ENCODE measurements around the gene KCNJ6.

- TF ChIP-seq, protein P1, sequence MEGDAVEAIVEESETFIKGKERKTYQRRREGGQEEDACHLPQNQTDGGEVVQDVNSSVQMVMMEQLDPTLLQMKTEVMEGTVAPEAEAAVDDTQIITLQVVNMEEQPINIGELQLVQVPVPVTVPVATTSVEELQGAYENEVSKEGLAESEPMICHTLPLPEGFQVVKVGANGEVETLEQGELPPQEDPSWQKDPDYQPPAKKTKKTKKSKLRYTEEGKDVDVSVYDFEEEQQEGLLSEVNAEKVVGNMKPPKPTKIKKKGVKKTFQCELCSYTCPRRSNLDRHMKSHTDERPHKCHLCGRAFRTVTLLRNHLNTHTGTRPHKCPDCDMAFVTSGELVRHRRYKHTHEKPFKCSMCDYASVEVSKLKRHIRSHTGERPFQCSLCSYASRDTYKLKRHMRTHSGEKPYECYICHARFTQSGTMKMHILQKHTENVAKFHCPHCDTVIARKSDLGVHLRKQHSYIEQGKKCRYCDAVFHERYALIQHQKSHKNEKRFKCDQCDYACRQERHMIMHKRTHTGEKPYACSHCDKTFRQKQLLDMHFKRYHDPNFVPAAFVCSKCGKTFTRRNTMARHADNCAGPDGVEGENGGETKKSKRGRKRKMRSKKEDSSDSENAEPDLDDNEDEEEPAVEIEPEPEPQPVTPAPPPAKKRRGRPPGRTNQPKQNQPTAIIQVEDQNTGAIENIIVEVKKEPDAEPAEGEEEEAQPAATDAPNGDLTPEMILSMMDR (IDR thresholded peaks at IDR 0.05; ENCODE audit: low read depth, low read length): no peak
- TF ChIP-seq POLR2A (IDR thresholded peaks at IDR 0.05; ENCODE audit: extremely low read depth, insufficient read length) (no peak), MYC (IDR thresholded peaks at IDR 0.05; ENCODE audit: low read depth, low read length) (no peak), MAX (IDR thresholded peaks at IDR 0.05; ENCODE audit: low read depth, low read length) (no peak)
Observed at GRCh38 chr21:37607081-37607480, 309.2 kb downstream of the KCNJ6 start.
